HG03575 (cell line): ENCODE data around the gene USP53.
A peak's percentile ranks its signal among the peaks of the same experiment; 100 is the strongest.
"Not testable (repeated sequence)": the region's sequence is repeated elsewhere in the genome, so short reads cannot be mapped to it uniquely, and the experiment has no call there.

Experiments
- ATAC-seq: cut with Tn5 transposase; IDR thresholded peaks from one replicate; pipeline ENCODE4 v1.9.1; 2021; ENCODE audit not compliant: unreplicated experiment, insufficient number of reproducible peaks, low FRiP score; ENCODE audit errors: extremely low read depth

Gene USP53

DNA sequence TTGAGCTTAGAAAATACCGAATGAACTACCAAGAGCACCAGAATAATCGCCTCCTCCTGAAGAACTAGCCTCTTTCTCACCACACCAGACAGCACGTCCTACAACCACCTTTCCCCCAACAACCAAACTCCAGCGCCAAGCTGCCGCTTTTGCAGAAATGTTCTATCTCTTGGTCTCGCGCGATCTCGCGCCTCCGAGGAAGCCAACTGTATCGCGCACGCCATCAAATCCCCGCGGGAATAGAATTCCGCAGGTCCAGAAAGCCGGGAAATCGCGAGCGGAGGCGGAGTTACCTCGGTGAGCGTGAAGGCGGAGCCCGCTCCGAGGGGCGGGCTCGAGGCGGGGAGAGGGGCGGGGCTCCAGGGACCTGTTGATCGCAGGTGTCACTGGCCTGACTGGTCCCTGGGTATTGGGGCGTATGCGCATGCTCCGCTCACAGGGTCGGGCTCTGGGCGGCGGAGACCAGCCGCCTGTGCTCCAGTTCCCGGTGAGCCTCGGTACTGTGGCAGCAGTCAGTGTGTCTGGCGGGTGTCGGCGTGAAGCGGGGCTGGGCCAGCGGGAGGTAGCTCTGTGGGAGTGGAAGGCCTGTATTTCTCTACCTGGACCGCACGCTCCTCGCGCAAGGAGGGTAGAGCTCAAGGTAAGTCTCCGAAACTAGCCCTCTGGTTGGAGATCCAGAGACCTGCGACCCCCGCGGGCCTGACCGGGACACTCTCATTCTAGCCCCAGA is at the start of gene USP53:
USP53 (plus strand) TSS at position 480 of the 730 bp plus-strand sequence. CDS start 27,047 bp downstream, outside the sequence.
- peak; percentile 70 for ATAC-seq

DNA sequence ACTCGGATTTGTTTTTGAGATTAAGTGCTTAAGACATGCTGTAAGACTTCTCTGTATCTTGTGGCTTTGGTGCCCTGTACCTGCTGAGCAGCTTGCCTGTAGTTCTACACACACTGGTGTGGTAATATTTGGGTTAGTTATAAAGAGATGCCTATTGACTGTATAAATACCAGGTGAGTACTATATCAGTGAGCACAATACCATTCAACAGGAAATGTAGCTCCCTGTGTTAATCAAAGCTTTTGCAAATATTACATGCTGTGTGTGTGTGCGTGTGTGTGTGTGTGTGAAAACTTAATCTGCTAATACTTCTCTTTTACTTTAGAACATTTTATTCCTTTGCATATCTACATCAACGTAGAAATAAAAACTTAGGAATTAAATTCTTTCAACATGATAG is 46.7 kb upstream of the USP53 start:
- no peak for ATAC-seq

DNA sequence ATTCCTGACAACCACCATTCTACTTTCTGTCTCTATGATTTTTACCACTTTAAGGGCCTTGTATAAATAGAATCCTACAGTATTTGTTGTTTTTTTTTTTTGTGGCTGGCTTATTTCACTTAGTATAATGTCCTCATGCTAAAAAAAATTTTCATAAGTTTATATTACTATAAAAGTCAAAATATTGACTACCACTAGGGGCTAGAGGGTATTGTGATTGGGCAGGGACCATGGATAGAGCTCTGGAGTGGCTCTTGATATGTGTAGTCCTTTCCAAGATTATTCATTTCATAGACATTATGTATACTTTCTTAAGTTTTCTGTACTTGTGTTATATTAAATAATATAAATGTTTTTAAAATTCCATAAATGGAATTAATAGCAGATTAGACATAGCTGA is 42.3 kb upstream of the USP53 start:
- ATAC-seq = no peak

DNA sequence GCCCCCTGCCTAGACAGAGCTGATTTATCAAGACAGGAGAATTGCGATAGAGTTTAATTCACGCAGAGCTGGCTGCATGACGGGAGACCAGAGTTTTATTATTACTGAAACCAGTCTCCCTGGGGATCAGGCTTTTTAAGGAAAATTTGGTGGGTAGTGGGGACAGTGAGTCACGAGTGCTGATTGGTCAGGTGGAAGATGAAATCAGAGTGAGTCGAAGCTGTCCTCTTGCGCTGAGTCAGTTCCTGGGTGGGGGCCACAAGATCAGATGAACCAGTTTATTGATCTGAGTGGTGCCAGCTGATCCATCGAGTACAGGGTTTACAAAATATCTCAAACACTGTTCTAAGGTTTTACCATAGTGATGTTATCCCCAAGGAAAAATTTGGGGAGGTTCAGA is 40.3 kb upstream of the USP53 start:
- ATAC-seq = no peak

DNA sequence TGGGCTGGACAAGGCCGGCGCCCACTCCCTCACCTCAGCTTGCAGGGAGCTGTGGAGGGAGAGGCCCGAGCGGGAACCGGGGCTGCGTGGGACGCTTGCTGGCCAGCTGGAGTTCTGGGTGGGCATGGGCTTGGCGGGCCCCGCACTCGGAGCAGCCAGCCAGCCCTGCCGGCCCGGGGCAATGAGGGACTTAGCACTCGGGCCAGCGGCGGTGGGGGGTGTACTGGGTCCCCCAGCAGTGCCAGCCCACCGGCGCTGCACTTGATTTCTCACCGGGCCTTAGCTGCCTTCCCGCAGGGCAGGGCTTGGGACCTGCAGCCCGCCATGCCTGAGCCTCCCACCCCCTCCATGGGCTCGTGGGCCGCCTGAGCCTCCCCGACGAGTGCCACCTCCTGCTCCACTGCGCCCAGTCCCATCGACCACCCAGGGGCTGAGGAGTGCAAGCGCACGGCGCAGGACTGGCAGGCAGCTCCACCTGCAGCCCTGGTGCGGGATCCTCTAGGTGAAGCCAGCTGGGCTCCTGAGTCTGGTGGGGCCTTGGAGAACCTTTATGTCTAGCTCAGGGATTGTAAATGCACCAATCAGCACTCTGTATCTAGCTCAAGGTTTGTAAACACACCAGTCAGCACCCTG is 38.7 kb upstream of the USP53 start:
- ATAC-seq = not testable (repeated sequence)

DNA sequence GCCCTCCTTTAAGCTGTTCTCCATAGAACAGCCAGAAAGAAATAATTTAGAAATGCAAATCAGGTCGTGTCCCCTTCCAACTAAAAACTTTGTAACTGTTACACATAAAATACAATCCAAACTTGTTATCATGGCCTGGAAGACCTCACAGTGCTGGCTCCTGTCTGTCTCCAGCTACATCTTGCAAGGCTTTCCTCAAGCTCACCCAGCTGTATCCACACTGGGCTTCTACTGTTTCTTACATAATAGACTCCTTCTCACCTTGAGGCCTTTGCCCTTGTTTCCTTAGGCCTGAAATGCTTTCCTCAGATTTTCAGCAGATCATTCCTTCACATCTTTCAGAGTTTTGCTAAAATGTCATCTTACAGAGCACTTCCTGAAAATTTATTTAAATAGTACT is 33.5 kb upstream of the USP53 start:
- ATAC-seq = no peak

DNA sequence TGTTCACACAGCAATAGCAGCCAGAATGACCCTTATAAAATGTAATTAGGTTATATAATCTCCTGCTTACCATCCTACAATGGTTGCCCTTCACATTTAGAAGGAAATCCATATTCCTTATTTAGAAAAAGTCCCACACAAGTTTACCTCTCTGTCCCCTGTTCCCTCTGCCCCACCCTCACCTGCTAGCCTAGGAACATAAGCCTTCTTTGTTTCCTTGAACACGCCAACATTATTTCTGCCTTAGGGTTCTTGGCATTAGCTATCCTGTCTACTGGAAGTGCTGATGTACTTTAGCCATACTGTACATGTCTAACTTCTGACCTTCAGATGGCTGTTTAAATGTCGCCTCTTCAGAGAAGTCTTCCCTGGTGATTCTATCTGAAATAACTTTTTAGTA is 28.4 kb upstream of the USP53 start:
- no peak for ATAC-seq

DNA sequence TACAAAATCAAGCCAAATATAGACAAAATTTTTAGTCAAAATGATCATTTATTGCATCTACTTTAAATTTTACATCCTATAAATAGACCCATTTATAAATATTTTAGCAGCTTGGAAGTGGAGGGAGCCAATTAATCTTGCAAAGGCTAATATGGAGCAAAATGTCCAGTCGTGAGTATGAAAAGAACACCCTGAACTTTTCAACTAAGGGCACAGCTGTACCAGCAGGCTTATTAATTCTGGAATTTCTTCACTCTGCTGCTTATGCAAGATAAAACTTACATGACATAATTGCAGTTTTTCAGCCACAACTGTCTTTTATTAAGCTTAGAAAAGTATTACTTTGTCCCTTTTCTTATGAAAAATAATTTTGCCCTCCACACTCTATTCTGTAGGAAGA is 22.9 kb upstream of the USP53 start:
- no peak for ATAC-seq

DNA sequence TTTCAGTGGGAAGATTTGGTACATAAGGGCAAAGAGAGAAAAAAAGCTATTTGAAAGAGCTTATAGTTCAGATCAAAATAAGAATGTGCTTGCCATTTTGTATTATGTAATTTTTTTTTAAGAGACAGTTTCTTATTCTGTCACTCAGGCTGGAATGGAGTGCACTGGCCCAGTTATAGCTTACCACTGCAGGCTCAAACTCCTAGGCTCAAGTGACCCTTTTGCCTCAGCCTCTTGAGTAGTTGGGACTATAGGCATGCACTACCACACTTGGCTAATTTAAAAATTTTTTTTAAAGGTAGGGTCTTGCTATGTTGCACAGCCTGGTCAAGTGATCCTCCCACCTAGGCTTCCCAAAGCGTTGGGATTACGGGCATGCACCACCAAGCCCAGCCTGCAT is 22.2 kb upstream of the USP53 start:
- no peak for ATAC-seq

DNA sequence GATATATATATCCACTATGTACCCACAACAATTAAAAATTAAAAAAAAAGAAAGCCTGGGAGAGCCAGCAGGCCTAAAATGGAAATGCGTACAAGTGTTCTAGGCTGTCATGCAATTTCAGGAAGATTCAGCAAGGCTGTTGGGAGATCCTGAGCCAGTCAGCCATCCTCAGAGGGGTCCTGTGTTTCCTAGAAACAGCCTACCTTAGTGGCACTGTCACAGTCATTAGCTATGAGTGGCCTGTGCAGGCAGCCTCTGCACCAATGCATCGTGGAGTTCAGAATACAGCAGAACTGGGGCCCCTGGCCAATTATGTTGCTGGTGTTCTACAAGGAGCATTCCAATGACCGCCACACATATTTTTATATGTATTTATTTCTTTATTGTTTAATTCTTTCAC is 21.0 kb upstream of the USP53 start:
- ATAC-seq = no peak

DNA sequence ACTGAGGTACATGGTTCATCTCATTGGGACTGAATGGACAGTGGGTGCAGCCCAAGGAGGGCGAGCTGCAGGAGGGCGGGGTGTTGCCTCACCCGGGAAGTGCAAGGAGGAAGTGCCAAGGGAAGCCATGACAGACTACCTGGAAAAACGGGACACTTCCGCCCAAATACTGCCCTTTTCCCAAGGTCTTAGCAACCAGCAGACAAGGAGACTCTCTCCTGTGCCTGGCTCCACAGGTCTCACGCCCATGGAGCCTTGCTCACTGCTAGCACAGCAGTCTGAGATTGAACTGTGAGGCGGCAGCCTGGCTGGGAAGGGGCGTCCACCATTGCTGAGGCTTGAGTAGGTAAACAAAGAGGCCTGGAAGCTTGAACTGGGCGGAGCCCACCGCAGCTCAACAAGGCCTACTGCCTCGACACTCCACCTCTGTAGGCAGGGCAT is 14.7 kb upstream of the USP53 start:
- no peak for ATAC-seq

DNA sequence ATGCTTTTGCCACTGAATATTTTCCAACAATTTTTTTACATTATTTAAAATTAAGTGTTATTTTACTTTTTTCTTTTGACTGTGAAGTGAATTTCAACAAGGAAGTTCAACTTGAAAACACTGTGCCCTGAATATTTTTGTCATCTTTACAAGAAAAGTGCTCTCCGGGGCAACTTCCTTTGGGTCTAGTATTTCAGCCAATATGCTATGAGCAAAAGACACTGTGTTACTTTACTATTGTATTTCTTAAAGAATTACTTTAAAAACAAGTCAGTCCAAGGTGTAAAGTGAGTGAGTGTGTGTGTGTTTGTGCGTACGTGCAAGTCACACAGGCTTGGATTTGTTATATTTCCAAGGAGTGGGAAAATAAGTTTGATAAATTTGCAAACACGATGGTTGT is 7.6 kb upstream of the USP53 start:
- ATAC-seq = no peak

DNA sequence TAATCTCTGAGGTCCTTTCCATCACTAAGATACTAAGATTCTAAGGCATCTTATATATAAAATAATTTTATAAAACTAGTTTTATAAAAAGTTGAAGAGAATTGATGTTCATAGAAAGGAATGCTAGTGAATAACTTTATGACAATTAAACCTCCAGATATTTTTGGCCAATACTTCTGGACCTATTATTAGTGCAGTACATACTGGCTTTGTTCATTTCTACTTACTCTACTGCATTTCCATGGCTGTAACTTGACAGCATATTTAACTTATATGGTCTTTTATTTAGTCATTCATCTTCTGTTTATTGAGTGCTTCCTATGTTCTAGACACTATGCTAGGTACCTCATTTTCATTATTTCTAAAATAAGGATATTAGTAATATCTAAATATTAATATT is 6.8 kb upstream of the USP53 start:
- no peak for ATAC-seq

DNA sequence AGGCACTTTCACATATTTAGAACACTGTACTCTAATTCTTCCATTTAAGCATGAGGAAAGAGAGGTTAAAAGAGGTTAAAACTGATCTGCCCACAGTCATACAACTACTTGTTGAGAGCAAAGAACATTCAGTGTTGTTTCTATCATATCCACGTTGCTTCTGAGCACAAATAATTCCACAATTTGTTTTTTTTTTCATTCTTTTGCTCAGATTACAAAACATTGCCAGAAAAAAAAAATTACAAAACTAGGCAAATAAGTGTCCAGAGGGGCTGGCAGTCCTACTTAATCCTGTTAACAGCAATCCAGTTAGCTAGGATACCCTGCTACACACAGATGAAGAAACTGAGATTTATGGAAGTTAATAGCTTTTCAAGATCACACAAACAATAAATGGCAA is 6.3 kb upstream of the USP53 start:
- no peak for ATAC-seq

DNA sequence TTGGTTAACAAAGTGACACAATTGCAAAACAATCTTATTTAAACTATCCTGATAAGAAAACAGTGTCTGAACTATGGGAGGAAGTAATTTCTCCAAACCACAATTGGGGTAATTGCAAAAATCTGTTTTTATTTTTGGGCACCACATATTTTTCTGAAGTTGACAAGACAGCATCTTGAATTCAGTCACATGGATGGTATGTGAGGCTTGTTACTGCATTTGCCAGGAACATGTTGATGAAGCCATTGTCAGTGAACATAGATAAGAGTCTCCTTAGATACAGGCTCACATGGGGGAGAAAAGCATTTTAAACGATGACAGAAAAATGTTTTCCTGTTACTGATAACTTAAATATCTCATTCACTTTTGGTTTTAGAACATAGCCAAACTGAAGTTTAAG is 5.5 kb upstream of the USP53 start:
- ATAC-seq = no peak

DNA sequence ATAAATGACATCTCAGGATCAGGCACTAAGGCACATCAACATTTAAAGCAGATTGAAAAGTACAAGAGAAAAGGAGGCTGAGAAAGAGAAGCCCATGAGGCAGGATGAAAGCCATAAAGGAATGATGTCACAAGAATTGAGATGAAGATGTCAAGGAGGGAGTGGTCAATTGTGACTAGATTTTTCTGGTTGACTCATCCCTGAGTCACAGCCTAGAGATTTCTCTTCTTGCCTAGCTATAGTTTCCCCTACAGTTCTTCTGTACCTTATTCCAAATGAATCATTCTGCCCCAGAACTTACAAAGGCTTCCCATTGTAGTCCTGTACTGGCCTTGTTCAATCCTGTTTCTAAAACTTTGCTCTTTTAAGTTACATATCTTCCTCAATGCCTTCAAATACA is 3.4 kb upstream of the USP53 start:
- ATAC-seq = no peak

DNA sequence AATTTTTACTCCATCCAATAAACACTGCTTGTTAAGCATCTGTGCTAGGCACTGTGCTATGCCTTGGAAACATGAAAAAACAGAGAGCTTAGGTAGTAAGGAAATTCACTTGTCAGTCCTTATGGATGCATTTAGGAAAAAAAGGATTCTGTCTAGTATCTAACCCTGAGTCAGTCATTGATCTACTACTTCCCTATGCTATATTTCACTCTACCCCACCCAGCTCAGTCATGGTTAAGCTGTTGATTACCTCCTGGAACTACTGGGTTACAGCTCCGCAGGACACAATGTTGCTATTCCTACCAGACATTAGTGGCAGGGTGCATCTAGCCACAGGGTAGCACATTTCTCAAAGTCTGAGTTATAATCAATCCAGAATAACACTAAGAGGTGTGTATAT is 2.9 kb upstream of the USP53 start:
- no peak for ATAC-seq

DNA sequence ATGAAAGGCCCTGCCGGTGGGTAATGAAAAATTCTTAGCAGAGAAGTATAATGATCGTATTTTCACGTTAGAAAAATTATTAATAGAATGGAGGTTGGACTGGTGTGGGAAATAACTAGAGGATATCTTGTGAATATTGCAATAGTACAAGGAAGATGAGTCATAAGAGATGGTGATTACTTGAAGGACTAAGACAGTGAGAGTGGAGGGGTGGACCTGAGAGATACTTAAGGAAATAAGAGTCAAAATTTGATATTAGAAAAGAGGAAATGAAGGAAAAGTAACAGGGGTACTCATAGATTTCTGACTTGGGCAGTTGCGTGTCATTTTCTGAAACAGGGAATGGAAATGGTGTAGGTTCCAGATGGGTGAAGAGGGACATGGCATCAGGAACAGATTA is 1.7 kb upstream of the USP53 start:
- no peak for ATAC-seq

DNA sequence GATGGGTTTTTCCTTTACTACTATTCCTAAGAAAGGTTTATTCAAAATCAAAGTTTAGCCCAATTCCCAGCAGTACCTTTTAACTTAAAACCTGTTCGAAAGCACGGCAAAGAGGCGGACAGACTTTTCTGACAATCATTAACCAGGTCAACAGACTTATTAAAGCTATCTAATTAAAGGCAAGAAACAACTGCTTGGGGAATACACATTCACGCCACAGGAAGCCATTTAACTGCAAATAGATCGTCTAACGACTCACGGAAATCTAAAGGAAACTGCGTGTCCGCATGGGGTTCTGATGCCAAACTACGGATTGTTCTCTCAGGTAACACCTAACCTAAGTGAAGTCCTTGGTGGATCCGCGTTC is 663 bp upstream of the USP53 start:
- ATAC-seq = peak; percentile 0

DNA sequence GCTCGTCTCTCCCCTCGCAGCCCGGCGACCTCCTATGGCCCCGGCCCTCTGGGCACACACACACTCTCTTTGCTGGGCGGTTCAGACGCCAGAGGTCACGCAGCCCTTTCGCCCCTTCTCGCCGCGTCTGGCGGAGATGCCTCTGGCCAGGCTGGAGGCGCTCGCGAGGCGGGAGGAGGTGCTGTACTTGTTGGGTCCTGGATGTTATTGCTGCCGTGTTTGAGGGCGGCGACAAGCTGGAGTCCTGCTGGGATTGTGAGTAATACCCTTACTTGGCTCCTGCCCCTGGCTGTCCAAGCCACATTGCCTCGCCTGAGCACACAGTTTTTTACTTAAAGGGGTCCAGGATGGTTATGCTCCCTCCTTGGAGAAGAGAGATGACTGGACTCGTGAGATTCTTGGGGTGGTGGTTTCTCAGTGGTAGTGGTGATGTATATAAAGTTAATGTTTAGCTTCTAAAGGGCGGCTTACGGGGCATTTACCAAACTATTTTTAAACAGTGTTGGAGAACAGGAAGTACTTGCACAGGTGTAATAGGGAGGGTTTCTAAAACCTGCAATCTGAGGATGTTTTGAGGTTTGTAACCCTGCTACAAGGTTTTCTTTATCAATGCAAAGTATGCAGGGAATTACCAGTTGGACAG is 572 bp downstream of the USP53 start:
- ATAC-seq = peak; percentile 25
